ENCODE measurements around the gene PKNOX2. TPM values are rescaled to one million over a fixed set of nuclear protein-coding genes. Genes with fewer than 3 reads are reported as not detected.

The PKNOX2 gene
- total and polyA plus RNA-seq, 4 donors = 3.1 to 10.6 (median 7.9) TPM

DNA sequence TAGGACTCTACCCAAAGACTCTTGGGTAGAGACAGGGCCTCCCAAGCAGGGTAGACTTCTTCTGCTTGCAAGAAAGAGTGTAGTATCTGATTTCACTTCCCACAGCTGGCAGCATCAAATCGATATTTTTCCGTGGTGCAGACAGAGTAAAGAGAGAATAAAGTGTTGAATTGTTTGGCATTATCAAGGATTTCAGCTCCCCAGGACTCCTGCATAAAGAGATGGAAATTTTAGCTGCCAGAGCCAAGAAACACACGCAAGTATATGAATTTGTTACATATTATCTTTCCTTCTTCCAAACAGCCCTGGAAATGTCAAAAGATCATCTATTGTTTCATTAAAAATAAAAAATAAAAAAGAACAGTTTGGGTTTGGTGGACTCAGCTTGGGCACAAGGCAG lies 136.8 kb downstream of the PKNOX2 start:
- Histone ChIP-seq H3K27ac (ENCODE audit: low read depth in 1 of 2, low read length in 1 of 2) (peak overlapping the region in 1 of 2 donors; percentile 62), H3K36me3 (ENCODE audit: control insufficient read depth in 4 of 4, insufficient read depth in 4 of 4, low read length in 4 of 4) (peaks cover 0 to 3% (median 0%) of the 10 kb centered on the region in 4 donors), H3K27me3 (ENCODE audit: control insufficient read depth in 3 of 3, insufficient read depth in 3 of 3, low read length in 2 of 3) (no peaks in the 10 kb centered on the region), H3K9me3 (ENCODE audit: control insufficient read depth in 4 of 4, insufficient read depth in 3 of 4, low read length in 3 of 4) (no peaks in the 10 kb centered on the region), H3K4me3 (no peak overlapping the region), H3K4me1 (ENCODE audit: control insufficient read depth in 5 of 5, insufficient read depth in 5 of 5, low read length in 5 of 5) (peaks cover 0 to 20% (median 8%) of the 10 kb centered on the region in 5 donors), H3K9ac (ENCODE audit: insufficient read depth in 1 of 2, low read length in 2 of 2) (no peak overlapping the region)
- WGBS, 2 donors = 70 to 79% methylated on average over 3 of the region's 3 CpGs
- no peak for DNase-seq
- no peak for ATAC-seq (ENCODE audit: insufficient read depth, low FRiP score)
- no peak for TF ChIP-seq CTCF (IDR thresholded peaks at IDR 0.05; ENCODE audit: control extremely low read depth, extremely low read depth)

GRCh38 chr11:125303186-125303585 lies 138.6 kb downstream of the PKNOX2 start:
- Histone ChIP-seq H3K9me3 (ENCODE audit: control insufficient read depth in 4 of 4, insufficient read depth in 3 of 4, low read length in 3 of 4) (no peaks in the 10 kb centered on the region), H3K36me3 (ENCODE audit: control insufficient read depth in 4 of 4, insufficient read depth in 4 of 4, low read length in 4 of 4) (peaks cover 0 to 3% (median 0%) of the 10 kb centered on the region in 4 donors), H3K4me1 (ENCODE audit: control insufficient read depth in 5 of 5, insufficient read depth in 5 of 5, low read length in 5 of 5) (peaks cover 0 to 20% (median 8%) of the 10 kb centered on the region in 5 donors), H3K4me3 (no peak overlapping the region), H3K27ac (ENCODE audit: low read depth in 1 of 2, low read length in 1 of 2) (no peak overlapping the region), H3K27me3 (ENCODE audit: control insufficient read depth in 3 of 3, insufficient read depth in 3 of 3, low read length in 2 of 3) (no peaks in the 10 kb centered on the region), H3K9ac (ENCODE audit: insufficient read depth in 1 of 2, low read length in 2 of 2) (no peak overlapping the region)
- no peak for ATAC-seq (ENCODE audit: insufficient read depth, low FRiP score)
- WGBS, 2 donors = 89 to 91% methylated on average over 5 of the region's 5 CpGs
- TF ChIP-seq CTCF (IDR thresholded peaks at IDR 0.05; ENCODE audit: control extremely low read depth, extremely low read depth) = no peak
- DNase-seq = no peak

DNA sequence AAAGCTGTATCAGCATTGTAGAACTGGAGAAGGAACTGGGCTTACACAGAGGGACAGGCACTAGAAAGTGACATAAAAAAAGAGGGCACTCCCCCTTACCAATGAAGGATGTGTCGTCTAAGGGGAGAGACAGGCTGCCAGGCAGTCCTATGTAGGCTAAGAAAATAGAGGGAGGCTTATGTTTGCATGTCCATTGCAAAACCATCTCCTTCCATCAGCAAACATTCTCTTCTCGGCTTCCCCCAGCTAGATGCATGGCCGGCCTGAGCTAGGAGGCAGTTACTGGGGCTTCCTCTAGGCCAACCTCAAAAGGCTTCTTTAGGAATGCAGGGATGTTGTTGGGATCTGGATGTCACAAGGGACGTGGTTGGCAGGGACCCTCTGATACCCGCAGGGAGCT lies 139.1 kb downstream of the PKNOX2 start:
- H3K27me3 ChIP-seq (ENCODE audit: control insufficient read depth in 3 of 3, insufficient read depth in 3 of 3, low read length in 2 of 3) = no peaks in the 10 kb centered on the region
- DNase-seq = no peak
- no peaks in the 10 kb centered on the region for H3K9me3 ChIP-seq (ENCODE audit: control insufficient read depth in 4 of 4, insufficient read depth in 3 of 4, low read length in 3 of 4)
- ATAC-seq (ENCODE audit: insufficient read depth, low FRiP score) = no peak
- no peak overlapping the region for H3K9ac ChIP-seq (ENCODE audit: insufficient read depth in 1 of 2, low read length in 2 of 2)
- TF ChIP-seq CTCF (IDR thresholded peaks at IDR 0.05; ENCODE audit: control extremely low read depth, extremely low read depth) = no peak
- peaks cover 0 to 3% (median 0%) of the 10 kb centered on the region in 4 donors for H3K36me3 ChIP-seq (ENCODE audit: control insufficient read depth in 4 of 4, insufficient read depth in 4 of 4, low read length in 4 of 4)
- no peak overlapping the region for H3K27ac ChIP-seq (ENCODE audit: low read depth in 1 of 2, low read length in 1 of 2)
- H3K4me3 ChIP-seq = no peak overlapping the region
- 91 to 93% methylated on average over 5 of the region's 5 CpGs for WGBS, 2 donors
- peaks cover 0 to 20% (median 8%) of the 10 kb centered on the region in 5 donors for H3K4me1 ChIP-seq (ENCODE audit: control insufficient read depth in 5 of 5, insufficient read depth in 5 of 5, low read length in 5 of 5)

GRCh38 chr11:125304136-125304535 lies 139.6 kb downstream of the PKNOX2 start:
- H3K9me3 ChIP-seq (ENCODE audit: control insufficient read depth in 4 of 4, insufficient read depth in 3 of 4, low read length in 3 of 4) = no peaks in the 10 kb centered on the region
- WGBS, 2 donors = 77 to 82% methylated on average over 7 of the region's 7 CpGs
- DNase-seq = peak; percentile 42 to 64 (median 59)
- no peak overlapping the region for H3K9ac ChIP-seq (ENCODE audit: insufficient read depth in 1 of 2, low read length in 2 of 2)
- H3K36me3 ChIP-seq (ENCODE audit: control insufficient read depth in 4 of 4, insufficient read depth in 4 of 4, low read length in 4 of 4) = peaks cover 0 to 3% (median 0%) of the 10 kb centered on the region in 4 donors
- no peak overlapping the region for H3K4me3 ChIP-seq
- no peaks in the 10 kb centered on the region for H3K27me3 ChIP-seq (ENCODE audit: control insufficient read depth in 3 of 3, insufficient read depth in 3 of 3, low read length in 2 of 3)
- H3K27ac ChIP-seq (ENCODE audit: low read depth in 1 of 2, low read length in 1 of 2) = no peak overlapping the region
- ATAC-seq (ENCODE audit: insufficient read depth, low FRiP score) = no peak
- no peak for TF ChIP-seq CTCF (IDR thresholded peaks at IDR 0.05; ENCODE audit: control extremely low read depth, extremely low read depth)
- H3K4me1 ChIP-seq (ENCODE audit: control insufficient read depth in 5 of 5, insufficient read depth in 5 of 5, low read length in 5 of 5) = peaks cover 0 to 20% (median 8%) of the 10 kb centered on the region in 5 donors

All from lung (tissue), 12 donors.